ENCODE measurements around the gene EPB41L5.

Gene EPB41L5

DNA sequence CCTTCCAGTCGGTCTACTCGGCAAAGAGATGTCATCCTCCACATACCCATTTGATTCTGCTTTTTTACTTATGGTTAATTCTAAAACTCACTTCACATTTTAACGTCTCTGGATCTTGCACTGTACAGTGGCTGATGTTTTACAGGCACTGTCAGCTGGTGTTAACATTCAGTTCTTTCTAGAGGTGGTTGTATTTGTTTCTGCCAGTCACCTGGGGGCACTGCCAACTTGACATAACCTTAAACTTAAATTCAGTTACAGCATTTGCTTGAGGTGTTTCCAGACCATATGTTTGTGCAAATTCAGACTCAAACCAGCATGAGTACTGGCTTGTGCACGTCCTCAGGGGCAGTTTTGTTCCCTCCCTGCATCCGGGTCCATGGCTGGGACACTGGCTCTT lies 215.6 kb downstream of the EPB41L5 start:
- DNase-seq, result no peak

All from NCI-H1092 (cell line).